ENCODE data around the gene GMDS. TPM values are rescaled to one million over a fixed set of nuclear protein-coding genes. Genes with fewer than 3 reads are reported as not detected.

GMDS gene
- total RNA-seq, 8 experiments from 2014 or later: 4.5 to 61.7 (median 6.9) TPM

GRCh38 chr6:2179950-2180349, 65.5 kb downstream of the GMDS start:
- H3K4me3 ChIP-seq: no peak overlapping the region
- no peaks in the 10 kb centered on the region for H3K4me1 ChIP-seq (replicated peaks in 1 of 2)
- ATAC-seq (replicated peaks in 6 of 8): no peak
- in situ Hi-C loops (cut with MboI; ENCODE audit: low pct_unique_long_range_greater_than_20kb in 2 of 9, low sequenced_read_pairs in 9 of 9, unreplicated experiment in 9 of 9): no loop called here
- H3K27ac ChIP-seq: no peak overlapping the region

DNA sequence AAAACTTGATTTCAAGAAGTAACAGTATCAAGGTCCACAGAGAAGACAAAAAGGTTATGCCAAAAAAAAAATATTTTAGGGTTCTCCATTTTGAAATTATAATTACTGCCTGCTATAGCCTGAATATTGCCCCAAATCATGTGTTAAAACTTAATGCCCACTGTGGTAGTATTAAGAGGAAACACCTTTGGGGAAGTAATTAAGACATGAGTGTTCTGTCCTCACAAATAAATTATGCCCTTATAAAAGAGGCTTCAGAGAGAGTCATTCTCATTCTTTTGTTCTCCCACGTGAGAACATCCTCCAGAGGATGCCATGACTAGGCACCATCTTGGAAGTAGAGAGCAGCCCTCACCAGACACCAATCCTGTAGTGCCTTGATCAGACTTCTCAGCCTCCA, 66.2 kb downstream of the GMDS start:
- 50 to 80% (median 69%) methylated on average over 1 of the region's 1 CpG; no CpG with 5 or more reads in 2 of the 10 experiments for WGBS, 10 experiments
- H3K4me1 ChIP-seq (replicated peaks in 1 of 2): no peaks in the 10 kb centered on the region
- H3K4me3 ChIP-seq: no peak overlapping the region
- in situ Hi-C loops (cut with MboI; ENCODE audit: low pct_unique_long_range_greater_than_20kb in 2 of 9, low sequenced_read_pairs in 9 of 9, unreplicated experiment in 9 of 9): no loop called here
- no peak for ATAC-seq (replicated peaks in 6 of 8)
- no peak overlapping the region for H3K27ac ChIP-seq

DNA sequence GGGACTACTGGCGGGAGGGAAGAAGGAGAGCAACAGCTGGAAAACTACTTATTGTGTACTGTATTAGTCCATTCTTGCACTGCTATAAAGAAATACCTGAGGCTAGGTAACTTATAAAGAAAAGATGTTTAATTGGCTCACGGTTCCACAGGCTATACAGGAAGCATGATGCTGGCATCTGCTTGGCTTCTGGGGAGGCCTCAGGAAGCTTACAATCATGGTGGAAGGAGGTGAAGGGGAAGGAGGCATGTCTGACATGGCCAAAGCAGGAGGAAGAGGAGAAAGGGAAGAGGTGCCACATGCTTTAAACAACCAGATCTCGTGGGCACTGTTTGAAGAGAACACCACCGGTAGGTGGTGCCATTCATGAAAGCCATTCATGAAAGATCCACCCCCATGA, 67.3 kb downstream of the GMDS start:
- in situ Hi-C loops (cut with MboI; ENCODE audit: low pct_unique_long_range_greater_than_20kb in 2 of 9, low sequenced_read_pairs in 9 of 9, unreplicated experiment in 9 of 9): no loop called here

DNA sequence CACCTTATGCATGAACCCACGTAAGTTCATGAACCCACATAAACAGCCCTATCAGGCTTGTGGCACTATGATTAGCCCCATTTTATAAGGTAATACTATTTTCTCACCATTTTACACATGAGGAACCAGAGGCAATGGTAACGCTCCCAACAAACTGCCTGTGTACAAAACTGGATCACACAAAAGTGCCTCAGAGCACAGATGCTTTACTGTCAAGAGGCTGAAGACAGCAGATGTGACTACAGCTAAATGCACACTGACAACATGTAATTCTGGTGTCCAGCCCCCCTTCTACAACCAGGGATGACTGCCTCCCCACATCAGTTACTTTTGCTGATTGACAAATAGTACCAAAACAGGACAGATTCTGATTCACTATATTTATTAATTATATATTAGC, 69.6 kb downstream of the GMDS start:
- H3K4me1 ChIP-seq (replicated peaks in 1 of 2): no peaks in the 10 kb centered on the region
- no peak overlapping the region for H3K27ac ChIP-seq
- in situ Hi-C loops (cut with MboI; ENCODE audit: low pct_unique_long_range_greater_than_20kb in 2 of 9, low sequenced_read_pairs in 9 of 9, unreplicated experiment in 9 of 9): no loop called here
- ATAC-seq (replicated peaks in 6 of 8): no peak
- 83 to 100% (median 100%) methylated on average over 1 to 2 of the region's 2 CpGs; no CpG with 5 or more reads in 4 of the 10 experiments for WGBS, 10 experiments
- H3K4me3 ChIP-seq: no peak overlapping the region

More for the DNA sequence above, 67.3 kb downstream of the GMDS start:
- H3K4me1 ChIP-seq (replicated peaks in 1 of 2): no peaks in the 10 kb centered on the region
- H3K4me3 ChIP-seq: no peak overlapping the region
- 83 to 100% (median 94%) methylated on average over 1 to 4 of the region's 4 CpGs; no CpG with 5 or more reads in 3 of the 10 experiments for WGBS, 10 experiments
- no peak overlapping the region for H3K27ac ChIP-seq
- ATAC-seq (replicated peaks in 6 of 8): no peak

DNA sequence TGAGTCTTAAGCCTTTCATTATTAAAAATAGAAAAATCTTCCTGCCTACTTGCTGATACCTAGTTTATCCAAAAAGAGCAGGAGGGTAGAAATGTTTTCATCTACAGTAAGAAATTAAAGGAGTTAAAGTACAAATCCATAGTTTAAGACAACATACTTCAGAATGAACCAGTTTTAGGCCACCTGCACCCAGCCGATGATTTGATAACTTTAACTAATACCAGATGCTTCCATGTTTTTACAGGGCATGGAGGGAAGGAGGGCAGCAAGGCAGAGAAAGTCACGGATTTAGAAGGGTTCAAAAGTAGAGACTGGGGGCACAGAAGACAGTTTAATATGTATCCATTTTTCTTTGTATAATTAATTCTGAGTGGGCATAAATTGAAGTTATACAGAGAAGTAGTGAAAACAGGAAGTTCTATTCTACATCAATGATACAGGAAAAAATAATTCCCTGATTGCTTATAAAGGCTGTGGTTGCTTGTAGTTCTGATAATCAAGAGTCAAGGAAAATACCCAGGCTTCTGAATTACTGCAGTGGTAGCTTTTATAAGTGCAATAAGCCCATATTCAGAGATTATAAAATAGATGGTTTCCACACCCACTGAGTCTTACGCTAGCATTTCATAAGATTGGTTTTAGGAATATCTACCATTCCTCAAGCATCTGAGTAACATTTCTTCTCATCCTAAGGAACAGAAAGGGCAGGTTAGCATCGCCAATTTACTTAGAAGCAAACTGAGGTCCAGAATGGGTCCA, 72.0 kb downstream of the GMDS start:
- WGBS, 10 experiments: 33 to 100% (median 89%) methylated on average over 2 to 4 of the region's 4 CpGs
- Histone ChIP-seq H3K27ac (no peak overlapping the region), H3K4me3 (no peak overlapping the region), H3K4me1 (replicated peaks in 1 of 2) (no peaks in the 10 kb centered on the region)
- no peak for ATAC-seq (replicated peaks in 6 of 8)
- in situ Hi-C loops (cut with MboI; ENCODE audit: low pct_unique_long_range_greater_than_20kb in 2 of 9, low sequenced_read_pairs in 9 of 9, unreplicated experiment in 9 of 9): no loop called here

GRCh38 chr6:2171728-2172127, 73.7 kb downstream of the GMDS start:
- no peak overlapping the region for H3K4me3 ChIP-seq
- no peak for ATAC-seq (replicated peaks in 6 of 8)
- H3K27ac ChIP-seq: no peak overlapping the region
- no peaks in the 10 kb centered on the region for H3K4me1 ChIP-seq (replicated peaks in 1 of 2)
- 64 to 96% (median 84%) methylated on average over 1 to 5 of the region's 5 CpGs for WGBS, 10 experiments
- in situ Hi-C loops (cut with MboI; ENCODE audit: low pct_unique_long_range_greater_than_20kb in 2 of 9, low sequenced_read_pairs in 9 of 9, unreplicated experiment in 9 of 9): no loop called here

DNA sequence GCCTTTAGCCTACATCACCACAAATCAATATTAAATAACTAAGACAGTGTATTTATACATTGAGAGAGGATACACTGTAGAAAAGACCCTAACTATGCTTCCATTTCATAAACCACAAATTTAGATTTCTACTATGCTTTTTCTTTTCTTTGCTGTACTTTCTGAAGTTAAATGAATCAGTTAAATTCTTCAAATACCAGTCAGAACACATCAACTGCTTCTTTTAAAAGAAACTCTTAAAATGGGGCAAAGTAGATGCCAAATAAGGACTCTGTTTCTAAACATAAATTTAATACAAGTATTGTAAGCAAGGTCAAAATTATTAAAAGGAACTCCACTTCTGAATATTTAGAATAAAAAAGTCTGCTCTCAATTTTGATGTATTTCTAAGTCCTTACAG, 76.9 kb downstream of the GMDS start:
- Histone ChIP-seq H3K27ac (no peak overlapping the region), H3K4me1 (replicated peaks in 1 of 2) (no peaks in the 10 kb centered on the region), H3K4me3 (no peak overlapping the region)
- no peak for ATAC-seq (replicated peaks in 6 of 8)
- in situ Hi-C loops (cut with MboI; ENCODE audit: low pct_unique_long_range_greater_than_20kb in 2 of 9, low sequenced_read_pairs in 9 of 9, unreplicated experiment in 9 of 9): no loop called here

DNA sequence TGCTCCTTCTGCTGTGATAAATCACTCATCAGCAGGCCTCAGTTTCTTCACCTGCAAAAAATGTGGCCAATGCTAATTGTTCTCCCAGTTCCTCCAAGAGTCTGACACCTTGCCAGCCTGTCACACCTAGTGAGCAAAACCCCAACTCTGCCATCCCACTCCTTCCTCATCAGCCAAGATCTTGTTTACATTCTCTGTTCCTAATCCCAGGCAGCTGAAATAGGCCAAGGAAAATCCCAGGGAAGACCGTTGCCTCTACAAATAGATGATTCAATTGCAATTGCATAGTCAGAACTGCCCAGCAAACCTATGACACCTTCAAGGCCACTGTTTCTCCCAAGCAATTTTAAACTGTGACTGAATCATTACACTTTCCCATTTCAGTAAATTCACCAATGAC, 78.7 kb downstream of the GMDS start:
- in situ Hi-C loops (cut with MboI; ENCODE audit: low pct_unique_long_range_greater_than_20kb in 2 of 9, low sequenced_read_pairs in 9 of 9, unreplicated experiment in 9 of 9): no loop called here
- H3K4me1 ChIP-seq (replicated peaks in 1 of 2): no peaks in the 10 kb centered on the region
- H3K4me3 ChIP-seq: no peak overlapping the region
- ATAC-seq (replicated peaks in 6 of 8): no peak
- H3K27ac ChIP-seq: no peak overlapping the region
- 17 to 91% (median 68%) methylated on average over 1 of the region's 1 CpG; no CpG with 5 or more reads in 2 of the 10 experiments for WGBS, 10 experiments

GRCh38 chr6:2165286-2165685, 80.1 kb downstream of the GMDS start:
- in situ Hi-C loops (cut with MboI; ENCODE audit: low pct_unique_long_range_greater_than_20kb in 2 of 9, low sequenced_read_pairs in 9 of 9, unreplicated experiment in 9 of 9): no loop called here
- 83 to 100% (median 100%) methylated on average over 1 of the region's 1 CpG; no CpG with 5 or more reads in 4 of the 10 experiments for WGBS, 10 experiments
- H3K4me1 ChIP-seq (replicated peaks in 1 of 2): no peaks in the 10 kb centered on the region
- no peak overlapping the region for H3K4me3 ChIP-seq
- ATAC-seq (replicated peaks in 6 of 8): peak in 1 of 8 experiments; percentile 66
- H3K27ac ChIP-seq: no peak overlapping the region

GRCh38 chr6:2164481-2164880, 80.9 kb downstream of the GMDS start:
- in situ Hi-C loops (cut with MboI; ENCODE audit: low pct_unique_long_range_greater_than_20kb in 2 of 9, low sequenced_read_pairs in 9 of 9, unreplicated experiment in 9 of 9): no loop called here
- WGBS, 10 experiments: 71 to 100% (median 100%) methylated on average over 1 to 2 of the region's 2 CpGs; no CpG with 5 or more reads in 5 of the 10 experiments
- Histone ChIP-seq H3K4me1 (replicated peaks in 1 of 2) (no peaks in the 10 kb centered on the region), H3K27ac (no peak overlapping the region), H3K4me3 (no peak overlapping the region)
- ATAC-seq (replicated peaks in 6 of 8): no peak

- H3K27ac ChIP-seq: no peak overlapping the region
- in situ Hi-C loops (cut with MboI; ENCODE audit: low pct_unique_long_range_greater_than_20kb in 2 of 9, low sequenced_read_pairs in 9 of 9, unreplicated experiment in 9 of 9): no loop called here
- WGBS, 10 experiments: 50 to 100% (median 82%) methylated on average over 1 of the region's 1 CpG; no CpG with 5 or more reads in 4 of the 10 experiments
- ATAC-seq (replicated peaks in 6 of 8): no peak
- no peaks in the 10 kb centered on the region for H3K4me1 ChIP-seq (replicated peaks in 1 of 2)
- no peak overlapping the region for H3K4me3 ChIP-seq
These were observed 83.3 kb downstream of the GMDS start for GRCh38 chr6:2162079-2162445.

DNA sequence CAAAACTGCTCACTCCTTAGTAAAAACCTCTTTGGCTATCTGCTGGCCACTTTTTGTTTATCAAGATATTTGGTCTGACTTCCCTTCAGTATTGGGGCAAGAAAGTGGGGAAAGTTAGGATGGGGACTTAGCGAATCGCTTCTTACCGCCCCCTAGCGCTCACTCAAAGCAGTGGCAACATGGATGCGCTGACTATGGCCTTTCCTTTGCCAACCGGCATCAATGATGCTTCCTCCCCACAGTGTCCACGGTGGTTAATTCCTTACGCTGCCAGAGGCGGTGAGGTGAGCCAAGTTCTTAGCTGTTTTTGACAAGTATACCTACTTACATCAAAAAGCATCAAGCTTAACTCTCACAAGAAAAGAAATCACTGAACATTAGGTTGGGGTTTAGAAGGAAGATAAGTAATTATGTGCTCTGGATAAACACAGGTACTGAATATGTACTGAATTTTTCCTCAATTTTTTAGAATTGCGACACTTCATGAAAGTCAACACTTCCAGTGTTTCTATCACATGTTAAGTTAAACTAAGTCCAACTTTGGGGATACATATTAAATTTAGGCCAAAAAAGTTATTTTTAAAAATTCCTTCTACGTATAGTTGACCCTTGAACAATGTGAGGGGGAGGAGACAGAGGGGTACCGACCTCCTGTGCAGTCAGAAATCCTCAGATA, 86.7 kb downstream of the GMDS start:
- Histone ChIP-seq H3K27ac (no peak overlapping the region), H3K4me3 (no peak overlapping the region), H3K4me1 (replicated peaks in 1 of 2) (no peaks in the 10 kb centered on the region)
- ATAC-seq (replicated peaks in 6 of 8): peak in 1 of 8 experiments; percentile 32
- in situ Hi-C loops (cut with MboI; ENCODE audit: low pct_unique_long_range_greater_than_20kb in 2 of 9, low sequenced_read_pairs in 9 of 9, unreplicated experiment in 9 of 9): no loop called here
- WGBS, 10 experiments: 38 to 100% (median 79%) methylated on average over 1 to 10 of the region's 12 CpGs; no CpG with 5 or more reads in 1 of the 10 experiments

DNA sequence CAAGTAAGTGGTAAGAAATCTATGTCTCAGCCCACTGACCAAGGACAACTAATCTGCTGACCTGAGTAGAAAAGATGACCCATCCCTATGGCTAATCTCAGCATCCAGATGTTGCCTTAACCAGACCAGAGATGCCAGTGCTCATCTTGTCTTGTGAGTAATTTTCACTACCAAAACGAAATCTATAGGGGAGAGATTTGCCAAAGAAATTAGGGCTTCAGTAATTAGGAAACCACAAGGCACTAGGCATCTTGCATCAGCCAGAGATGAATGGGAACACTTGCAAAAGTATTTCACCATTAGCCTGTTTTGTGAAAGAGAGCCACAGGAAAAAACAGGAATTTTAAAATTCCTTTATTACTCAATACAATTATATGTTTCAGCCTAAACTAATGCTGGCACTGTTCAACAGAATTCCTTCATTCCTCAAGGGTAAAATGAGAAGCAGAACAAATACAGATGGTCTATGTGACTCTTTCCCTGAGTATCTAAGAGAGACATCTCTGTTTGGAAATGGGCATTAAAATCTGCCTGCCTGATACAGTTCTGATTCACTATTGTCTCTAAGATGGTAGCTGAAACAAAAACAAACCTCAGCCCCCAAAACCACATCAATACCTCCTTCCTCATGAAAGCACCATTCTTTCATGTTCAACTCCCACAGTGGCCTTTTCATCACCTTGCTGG, 87.8 kb downstream of the GMDS start:
- 0 to 67% (median 35%) methylated on average over 1 of the region's 1 CpG; no CpG with 5 or more reads in 2 of the 10 experiments for WGBS, 10 experiments
- no peak overlapping the region for H3K27ac ChIP-seq
- no peaks in the 10 kb centered on the region for H3K4me1 ChIP-seq (replicated peaks in 1 of 2)
- H3K4me3 ChIP-seq: no peak overlapping the region
- in situ Hi-C loops (cut with MboI; ENCODE audit: low pct_unique_long_range_greater_than_20kb in 2 of 9, low sequenced_read_pairs in 9 of 9, unreplicated experiment in 9 of 9): no loop called here
- no peak for ATAC-seq (replicated peaks in 6 of 8)

Measured in motor neuron (in vitro differentiated cells).